ENCODE measurements around the gene GPT2.

Gene GPT2

GRCh38 chr16:46900455-46901235 lies 16.5 kb downstream of the GPT2 start:
- no peak for DNase-seq (ENCODE audit: low spot score)
- TF ChIP-seq CTCF (conservative IDR thresholded peaks at IDR 0.05; ENCODE audit: low read depth), result no peak
- peak overlapping the region; percentile 13; the same call in 1 of the 2 replicates for H3K27ac ChIP-seq
- ChIA-PET POLR2A (ENCODE audit: low non-redundant PET) (interaction anchor here (1.2 kb wide), 1 partner anchor 15 kb away, joined by 4 read pairs; no protein-coding TSS in a partner anchor), CTCF (interaction anchor here (0.7 to 2.2 kb wide), 2 partner anchors 8 to 47 kb away, joined by 4 to 11 read pairs; no protein-coding TSS in a partner anchor)

GRCh38 chr16:46901709-46902108 lies 17.5 kb downstream of the GPT2 start:
- ChIA-PET CTCF (interaction anchor here (2.2 kb wide), 1 partner anchor 48 kb away, joined by 11 read pairs; no protein-coding TSS in a partner anchor), POLR2A (ENCODE audit: low non-redundant PET) (no interaction called here)
- no peak for DNase-seq (ENCODE audit: low spot score)
- no peak for TF ChIP-seq CTCF (conservative IDR thresholded peaks at IDR 0.05; ENCODE audit: low read depth)
- H3K27ac ChIP-seq, result no peak overlapping the region

DNA sequence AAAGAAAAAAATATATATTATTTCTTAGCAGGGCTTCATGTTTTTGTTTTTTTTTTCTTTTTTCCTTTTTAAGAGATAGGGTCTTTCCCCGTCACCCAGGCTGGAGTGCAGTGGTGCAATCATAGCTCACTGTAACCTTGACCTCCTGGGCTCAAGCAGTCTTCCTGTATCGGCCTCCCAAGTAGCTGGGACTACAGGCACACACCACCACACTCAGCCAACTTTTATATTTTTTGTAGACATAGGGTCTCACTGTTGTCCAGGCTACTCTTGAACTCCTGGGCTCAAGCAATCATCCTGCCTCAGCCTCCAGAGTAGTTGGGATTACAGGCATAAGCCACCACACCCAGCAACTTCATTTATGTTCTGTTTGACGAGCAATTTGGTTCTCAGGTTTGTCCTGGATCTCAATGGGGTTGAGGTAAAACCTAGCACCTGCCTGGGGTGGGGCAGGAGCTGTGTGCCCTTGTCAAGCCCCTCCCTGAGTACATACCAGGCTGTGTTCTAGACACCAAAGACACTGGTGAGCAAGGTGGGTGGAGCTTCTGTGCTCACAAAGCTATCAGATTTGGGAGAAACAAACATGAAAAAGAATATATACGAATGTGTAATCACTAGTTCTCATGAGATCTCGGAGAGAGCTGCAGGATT lies 19.2 kb downstream of the GPT2 start:
- POLR2A ChIA-PET (ENCODE audit: low non-redundant PET), result no interaction called here
- H3K27ac ChIP-seq, result no peak overlapping the region
- TF ChIP-seq CTCF (conservative IDR thresholded peaks at IDR 0.05; ENCODE audit: low read depth), result no peak
- CTCF ChIA-PET, result interaction anchor here (0.8 kb wide), 1 partner anchor 49 kb away, joined by 3 read pairs; no protein-coding TSS in a partner anchor
- DNase-seq (ENCODE audit: low spot score), result no peak

GRCh38 chr16:46904471-46904870 lies 20.3 kb downstream of the GPT2 start:
- DNase-seq (ENCODE audit: low spot score), result no peak
- POLR2A ChIA-PET (ENCODE audit: low non-redundant PET), result no interaction called here
- CTCF ChIA-PET, result interaction anchor here (1.1 to 2.0 kb wide), 2 partner anchors 29 to 51 kb away, joined by 3 to 5 read pairs; no protein-coding TSS in a partner anchor
- no peak overlapping the region for H3K27ac ChIP-seq
- TF ChIP-seq CTCF (conservative IDR thresholded peaks at IDR 0.05; ENCODE audit: low read depth), result no peak

DNA sequence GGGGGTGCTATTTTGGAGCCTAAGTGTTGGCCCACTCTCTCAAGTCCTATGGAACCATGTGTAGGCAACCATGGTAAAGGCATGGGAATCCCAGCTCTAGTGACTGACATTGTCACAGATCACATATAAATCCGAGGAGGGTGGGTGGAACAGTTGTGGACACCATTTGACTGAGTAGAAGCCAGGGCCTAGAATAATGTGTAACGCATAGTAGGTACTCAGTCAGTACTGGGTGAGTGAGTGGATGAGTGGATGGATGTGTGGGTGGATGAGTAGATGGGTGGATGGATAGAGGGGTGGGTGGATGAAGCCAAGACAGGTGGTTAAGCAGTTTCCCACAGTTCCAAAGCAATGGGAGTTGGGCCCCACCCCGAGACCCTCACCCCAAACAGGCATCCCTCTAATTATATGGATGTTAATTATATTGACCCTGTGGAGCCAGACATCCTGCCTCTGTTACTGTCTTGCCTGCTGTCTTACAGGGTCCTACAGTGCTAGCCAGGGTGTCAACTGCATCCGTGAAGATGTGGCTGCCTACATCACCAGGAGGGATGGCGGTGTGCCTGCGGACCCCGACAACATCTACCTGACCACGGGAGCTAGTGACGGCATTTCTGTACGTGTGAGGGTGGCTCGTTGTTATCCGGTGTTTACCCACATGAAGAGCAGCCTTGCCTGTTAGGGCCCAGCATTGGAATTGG lies 22.3 kb downstream of the GPT2 start:
- H3K27ac ChIP-seq, result peak overlapping the region; percentile 35; the same call in 1 of the 2 replicates
- DNase-seq (ENCODE audit: low spot score), result no peak
- TF ChIP-seq CTCF (conservative IDR thresholded peaks at IDR 0.05; ENCODE audit: low read depth), result no peak
- ChIA-PET POLR2A (ENCODE audit: low non-redundant PET) (no interaction called here), CTCF (interaction anchor here (0.7 to 2.7 kb wide), 4 partner anchors 24 to 53 kb away, joined by 3 to 31 read pairs (median 4); no protein-coding TSS in a partner anchor)

Measured in RWPE1 (cell line).